HL-60 (cell line): ENCODE results near the gene ENPP5.
"Not testable (repeated sequence)": the region's sequence is repeated elsewhere in the genome, so short reads cannot be mapped to it uniquely, and the experiment has no call there.

Experiments
- DNase-seq, 2 experiments: peaks; one replicate each; pipeline ENCODE4 v3.0.0-alpha.2; 2010 to 2020; ENCODE audit warnings: low read depth in 1 of 2, low spot score in 1 of 2
- H3K27ac ChIP-seq: fragments of 250-450 bp; sonication (Bioruptor Pico); replicated peaks from 2 replicates; pipeline ENCODE4 v1.5.1; 2020; ENCODE audit warnings: mild to moderate bottlenecking, moderate library complexity
- H3K27me3 ChIP-seq: fragments of 250-450 bp; sonication (Bioruptor Pico); 2 replicates; pipeline ENCODE4 v1.5.1; 2021; ENCODE audit warnings: mild to moderate bottlenecking, moderate library complexity; ENCODE audit not compliant: insufficient read depth, poor library complexity, severe bottlenecking
- H3K4me3 ChIP-seq: replicated peaks from 2 replicates; pipeline ENCODE4 v1.5.1; 2011; ENCODE audit warnings: mild to moderate bottlenecking, control low read depth, low read length; ENCODE audit not compliant: insufficient read depth
- CTCF ChIP-seq: IDR thresholded peaks from one replicate; pipeline ENCODE4 v1.5.1; 2011; ENCODE audit warnings: low read length, control low read depth, inconsistent platforms; ENCODE audit not compliant: insufficient read depth
- GABPA ChIP-seq: IDR thresholded peaks from 2 replicates; pipeline ENCODE4 v1.6.1; 2012; ENCODE audit warnings: low read depth
- POLR2AphosphoS5 ChIP-seq: IDR thresholded peaks from 2 replicates; pipeline ENCODE4 v1.6.1; 2012; ENCODE audit warnings: low read depth
- REST ChIP-seq: IDR thresholded peaks from 2 replicates; pipeline ENCODE4 v1.6.1; 2012; ENCODE audit warnings: low read depth; ENCODE audit not compliant: insufficient replicate concordance
- SPI1 ChIP-seq: IDR thresholded peaks from 2 replicates; pipeline ENCODE4 v1.6.1; 2012; ENCODE audit warnings: low read depth, mild to moderate bottlenecking, borderline replicate concordance

The ENPP5 gene

GRCh38 chr6:46136831-46137230 lies 33.9 kb downstream of the ENPP5 start:
- DNase-seq = no peak

GRCh38 chr6:46135176-46135575 lies 35.6 kb downstream of the ENPP5 start:
- Histone ChIP-seq H3K27me3 (no peaks in the 10 kb centered on the region), H3K27ac (no peak overlapping the region), H3K4me3 (no peak overlapping the region)
- DNase-seq = no peak
- TF ChIP-seq SPI1 (no peak), CTCF (no peak), GABPA (no peak), POLR2AphosphoS5 (no peak), REST (no peak)

More at GRCh38 chr6:46136831-46137230, 33.9 kb downstream of the ENPP5 start:
- TF ChIP-seq CTCF (no peak), POLR2AphosphoS5 (no peak), GABPA (no peak), REST (no peak), SPI1 (no peak)
- Histone ChIP-seq H3K27ac (no peak overlapping the region), H3K27me3 (no peaks in the 10 kb centered on the region), H3K4me3 (no peak overlapping the region)

- Histone ChIP-seq H3K4me3 (no peak overlapping the region), H3K27me3 (no peaks in the 10 kb centered on the region), H3K27ac (no peak overlapping the region)
- TF ChIP-seq REST = no peak
- TF ChIP-seq SPI1 = no peak
- TF ChIP-seq POLR2AphosphoS5 = no peak
- no peak for TF ChIP-seq GABPA
- no peak for TF ChIP-seq CTCF
- no peak for DNase-seq
Measured at GRCh38 chr6:46134216-46134615, 36.6 kb downstream of the ENPP5 start.

GRCh38 chr6:46131291-46131690 lies 39.5 kb downstream of the ENPP5 start:
- not testable (repeated sequence) for DNase-seq, H3K27me3 ChIP-seq, H3K27ac ChIP-seq, H3K4me3 ChIP-seq
